Measurements from ENCODE around the gene AP2B1. TPM values are rescaled to one million over a fixed set of nuclear protein-coding genes. Genes with fewer than 3 reads are reported as not detected.
A peak's percentile ranks its signal among the peaks of the same experiment; 100 is the strongest.

The AP2B1 gene
- total RNA-seq, 2 donors from 2014 or later, result 255 to 258 TPM

GRCh38 chr17:35766903-35767510 lies 179.9 kb downstream of the AP2B1 start:
- Mint-ChIP-seq H3K27me3 (ENCODE audit: insufficient read depth) (peaks cover 35% of the 10 kb centered on the region), H3K4me3 (no peak overlapping the region), H3K27ac (no peak overlapping the region), H3K4me1 (peaks cover 6% of the 10 kb centered on the region), H3K9me3 (no peaks in the 10 kb centered on the region), H3K36me3 (ENCODE audit: low read depth) (no peaks in the 10 kb centered on the region)
- WGBS, 2 experiments (ENCODE audit: insufficient coverage in 1 of 2, insufficient read length in 1 of 2), result 76 to 83% methylated on average over 3 to 6 of the region's 7 CpGs
- DNase-seq, result peak; percentile 57
- peak; percentile 69 for TF ChIP-seq CTCF (conservative IDR thresholded peaks at IDR 0.05)
- Histone ChIP-seq H3K27ac (ENCODE audit: low read depth, low read length) (no peak overlapping the region), H3K36me3 (ENCODE audit: control insufficient read depth, insufficient read depth, low read length) (no peaks in the 10 kb centered on the region), H3K4me1 (ENCODE audit: control insufficient read depth, insufficient read depth, low read length) (no peaks in the 10 kb centered on the region), H3K9me3 (ENCODE audit: control insufficient read depth, low read length) (no peaks in the 10 kb centered on the region), H3K27me3 (ENCODE audit: control insufficient read depth, insufficient read depth, low read length, poor library complexity, severe bottlenecking) (no peaks in the 10 kb centered on the region), H3K9ac (ENCODE audit: extremely low read depth, low read length, poor library complexity, severe bottlenecking) (no peak overlapping the region), H3K4me3 (ENCODE audit: low read length) (no peak overlapping the region)

- no peak for TF ChIP-seq CTCF (conservative IDR thresholded peaks at IDR 0.05)
- no peak overlapping the region for H3K27ac ChIP-seq (ENCODE audit: low read depth, low read length)
- no peaks in the 10 kb centered on the region for H3K9me3 Mint-ChIP-seq
- 100% methylated on average over 1 of the region's 2 CpGs for WGBS, 2 experiments (ENCODE audit: insufficient coverage in 1 of 2, insufficient read length in 1 of 2)
- H3K27me3 Mint-ChIP-seq (ENCODE audit: insufficient read depth), result peaks cover 33% of the 10 kb centered on the region
- H3K9me3 ChIP-seq (ENCODE audit: control insufficient read depth, low read length), result no peaks in the 10 kb centered on the region
- H3K27me3 ChIP-seq (ENCODE audit: control insufficient read depth, insufficient read depth, low read length, poor library complexity, severe bottlenecking), result no peaks in the 10 kb centered on the region
- no peak overlapping the region for H3K4me3 Mint-ChIP-seq
- H3K9ac ChIP-seq (ENCODE audit: extremely low read depth, low read length, poor library complexity, severe bottlenecking), result no peak overlapping the region
- H3K4me1 Mint-ChIP-seq, result peaks cover 9% of the 10 kb centered on the region
- DNase-seq, result no peak
- no peaks in the 10 kb centered on the region for H3K4me1 ChIP-seq (ENCODE audit: control insufficient read depth, insufficient read depth, low read length)
- H3K36me3 ChIP-seq (ENCODE audit: control insufficient read depth, insufficient read depth, low read length), result no peaks in the 10 kb centered on the region
- no peak overlapping the region for H3K27ac Mint-ChIP-seq
- H3K4me3 ChIP-seq (ENCODE audit: low read length), result no peak overlapping the region
- H3K36me3 Mint-ChIP-seq (ENCODE audit: low read depth), result no peaks in the 10 kb centered on the region
These were observed 181.7 kb downstream of the AP2B1 start for GRCh38 chr17:35768797-35769196.

- H3K4me3 Mint-ChIP-seq, result no peak overlapping the region
- H3K4me1 ChIP-seq (ENCODE audit: control insufficient read depth, insufficient read depth, low read length), result no peaks in the 10 kb centered on the region
- peak; percentile 63 for TF ChIP-seq CTCF (conservative IDR thresholded peaks at IDR 0.05)
- no peaks in the 10 kb centered on the region for H3K36me3 Mint-ChIP-seq (ENCODE audit: low read depth)
- no peak overlapping the region for H3K9ac ChIP-seq (ENCODE audit: extremely low read depth, low read length, poor library complexity, severe bottlenecking)
- H3K27me3 ChIP-seq (ENCODE audit: control insufficient read depth, insufficient read depth, low read length, poor library complexity, severe bottlenecking), result no peaks in the 10 kb centered on the region
- H3K9me3 ChIP-seq (ENCODE audit: control insufficient read depth, low read length), result no peaks in the 10 kb centered on the region
- H3K9me3 Mint-ChIP-seq, result no peaks in the 10 kb centered on the region
- no peak for DNase-seq
- no peak overlapping the region for H3K4me3 ChIP-seq (ENCODE audit: low read length)
- H3K27ac Mint-ChIP-seq, result no peak overlapping the region
- peaks cover 28% of the 10 kb centered on the region for H3K27me3 Mint-ChIP-seq (ENCODE audit: insufficient read depth)
- WGBS, 2 experiments (ENCODE audit: insufficient coverage in 1 of 2, insufficient read length in 1 of 2), result 94 to 95% methylated on average over 22 to 48 of the region's 48 CpGs
- no peak overlapping the region for H3K27ac ChIP-seq (ENCODE audit: low read depth, low read length)
- no peaks in the 10 kb centered on the region for H3K36me3 ChIP-seq (ENCODE audit: control insufficient read depth, insufficient read depth, low read length)
- peaks cover 12% of the 10 kb centered on the region for H3K4me1 Mint-ChIP-seq
These were observed 182.9 kb downstream of the AP2B1 start for GRCh38 chr17:35769895-35770486.
